ACHN (cell line): ENCODE measurements around the gene CYCS.
"Not testable (repeated sequence)": the region's sequence is repeated elsewhere in the genome, so short reads cannot be mapped to it uniquely, and the experiment has no call there.

Experiments
- DNase-seq: peaks from one replicate; pipeline ENCODE4 v3.0.0-alpha.2; 2015
- in situ Hi-C: cut with HindIII; loops from 2 replicates; pipeline ENCODE4 v1.10.0; 2017; ENCODE audit warnings: low sequenced_read_pairs, low pct_ligation_motif_present, low pct_unique_long_range_greater_than_20kb

CYCS gene

DNA sequence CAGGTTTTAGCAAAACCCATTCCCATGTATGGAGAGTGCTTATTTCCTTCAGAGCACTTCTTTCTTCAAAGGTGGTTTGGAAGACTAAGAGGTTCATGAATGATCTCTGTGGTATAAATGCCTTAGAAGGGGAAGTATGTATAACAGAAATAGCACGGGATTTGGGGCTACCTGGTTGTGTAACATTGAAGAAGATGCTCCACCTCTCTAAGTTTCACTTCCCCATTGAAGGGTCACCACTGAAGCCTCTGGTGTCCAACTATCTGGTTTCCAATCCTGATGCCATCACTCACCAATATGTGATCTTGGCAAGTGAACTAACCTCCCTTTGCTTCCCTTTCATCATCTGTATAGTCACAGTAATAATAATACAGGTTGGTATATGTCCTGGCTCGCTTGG, 37.2 kb downstream of the CYCS start:
- no peak for DNase-seq
- in situ Hi-C loops = loop anchor here (25.0 kb wide), 1 partner anchor 276 kb away; no protein-coding TSS in a partner anchor

DNA sequence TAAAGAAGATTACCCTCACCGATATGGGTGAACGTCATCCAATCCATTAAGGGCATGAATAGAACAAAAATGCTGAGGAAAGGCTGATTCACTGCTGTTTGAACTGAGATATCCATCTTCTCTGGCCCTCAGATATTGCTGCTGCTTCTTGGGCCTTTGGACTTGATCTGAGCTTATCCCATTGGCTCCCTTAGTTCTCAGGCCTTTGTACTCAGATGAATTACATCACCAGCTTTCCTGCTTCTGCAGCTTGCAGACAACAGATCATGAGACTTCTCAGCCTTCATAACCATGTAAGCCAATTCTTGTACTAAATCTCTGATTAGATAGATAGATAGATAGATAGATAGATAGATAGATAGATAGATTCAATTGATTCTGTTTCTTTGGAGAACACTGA, 40.2 kb downstream of the CYCS start:
- in situ Hi-C loops = loop anchor here (25.0 kb wide), 1 partner anchor 273 kb away; no protein-coding TSS in a partner anchor
- no peak for DNase-seq

DNA sequence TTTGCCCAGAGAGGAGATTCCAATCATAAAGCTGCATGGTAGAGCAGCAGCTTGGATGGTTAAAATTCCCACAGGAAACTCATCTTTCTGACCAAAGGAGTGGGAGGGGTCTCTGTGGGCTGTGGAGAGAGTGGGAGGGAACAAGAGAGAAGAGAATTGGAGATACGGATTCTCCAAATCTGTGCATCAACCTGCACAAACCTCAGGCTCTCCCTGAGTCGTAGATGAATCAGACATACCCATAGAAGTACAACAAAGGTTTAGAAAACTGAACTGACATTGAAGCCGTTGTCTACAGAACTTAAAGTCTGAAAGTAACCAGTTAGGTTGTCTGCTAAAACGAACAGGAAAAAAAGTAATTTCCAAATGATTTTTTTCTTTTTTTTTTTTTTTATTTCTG, 41.9 kb downstream of the CYCS start:
- in situ Hi-C loops = loop anchor here (25.0 kb wide), 1 partner anchor 271 kb away; no protein-coding TSS in a partner anchor
- no peak for DNase-seq

DNA sequence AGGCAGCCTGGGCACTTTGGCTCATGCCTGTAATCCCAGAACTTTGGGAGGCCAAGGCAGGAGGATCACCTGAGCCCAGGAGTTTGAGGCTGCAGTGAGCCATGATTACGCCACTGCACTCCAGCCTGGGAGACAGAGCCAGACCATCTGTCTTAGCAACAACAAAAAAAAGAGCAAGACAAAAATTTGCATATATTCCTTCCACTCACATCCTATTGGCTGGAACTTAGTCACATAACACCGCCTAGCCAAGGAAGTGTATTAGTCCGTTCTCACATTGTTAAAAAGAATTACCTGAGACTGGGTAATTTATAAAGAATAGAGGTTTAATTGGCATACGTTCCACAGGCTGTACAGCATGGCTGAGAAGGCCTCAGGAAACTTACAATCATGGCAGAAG, 43.0 kb downstream of the CYCS start:
- DNase-seq = not testable (repeated sequence)
- in situ Hi-C loops = loop anchor here (25.0 kb wide), 1 partner anchor 270 kb away; no protein-coding TSS in a partner anchor

DNA sequence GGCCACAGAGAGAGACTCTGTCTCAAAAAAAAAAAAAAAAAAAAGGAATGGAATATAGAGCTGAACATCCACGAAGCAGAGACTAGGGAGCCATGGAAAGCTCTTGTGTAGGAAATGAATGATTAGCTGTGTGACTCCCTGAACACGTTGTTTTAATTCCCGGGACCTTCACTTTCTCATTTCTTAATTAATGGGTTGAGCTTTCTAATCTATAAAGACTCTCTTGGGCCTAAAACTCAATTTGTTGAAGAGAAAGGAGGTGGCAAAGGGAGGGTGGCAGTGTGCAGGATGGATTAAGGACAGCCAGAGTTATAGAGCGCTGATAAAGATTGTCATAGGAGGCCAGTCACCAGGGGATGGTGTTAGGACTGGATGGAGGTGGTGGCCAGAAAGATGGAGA, 48.0 kb downstream of the CYCS start:
- in situ Hi-C loops = loop anchor here (25.0 kb wide), 1 partner anchor 265 kb away; no protein-coding TSS in a partner anchor
- DNase-seq = no peak

DNA sequence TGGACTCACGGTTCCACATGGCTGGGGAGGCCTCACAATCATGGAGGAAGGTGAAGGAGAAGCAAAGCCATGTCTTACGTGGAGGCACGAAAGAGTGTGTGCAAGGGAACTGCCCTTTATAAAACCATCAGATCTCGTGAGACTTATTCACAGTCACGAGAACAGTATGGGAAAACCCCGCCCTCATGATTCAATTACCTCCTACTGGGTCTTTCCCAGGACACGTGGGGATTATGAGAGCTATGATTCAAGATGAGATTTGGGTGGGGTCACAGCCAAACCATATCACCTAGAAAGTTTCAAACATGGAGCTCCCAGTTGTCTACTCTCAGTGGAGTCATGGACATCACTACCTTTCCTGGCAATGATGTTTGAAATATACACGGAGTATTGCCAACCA, 49.6 kb downstream of the CYCS start:
- DNase-seq = no peak
- in situ Hi-C loops = loop anchor here (25.0 kb wide), 1 partner anchor 263 kb away; no protein-coding TSS in a partner anchor

DNA sequence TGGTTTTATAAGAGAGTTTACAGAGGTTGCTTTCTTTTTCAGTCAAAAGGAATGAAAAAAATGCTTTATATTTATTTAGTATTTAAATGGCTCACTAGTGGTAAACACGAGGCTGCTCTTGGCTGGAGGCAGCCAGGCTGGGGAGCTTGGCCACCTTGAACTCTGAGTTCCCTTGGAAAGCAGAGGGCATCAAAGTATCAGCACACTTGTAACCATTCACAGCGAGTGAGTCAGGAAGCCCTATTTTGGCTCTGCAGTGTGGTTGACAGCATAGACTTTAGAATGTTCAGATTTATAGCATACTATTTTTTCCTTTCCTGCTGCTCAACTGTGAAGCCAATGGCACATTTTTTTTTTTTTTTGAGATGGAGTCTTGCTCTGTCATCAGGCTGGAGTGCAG, 51.6 kb downstream of the CYCS start:
- in situ Hi-C loops = no loop called here
- DNase-seq = no peak
